Stimulated activated CD8-positive, alpha-beta memory T cell treated with anti-CD3 and anti-CD28 coated beads, Interleukin-15, amount 100 ng/mL, for 4 hours (primary cell): Measurements from ENCODE around the gene ALK.

ENCODE experiments used
- DNase-seq, 2 donors: peaks; one replicate each; pipeline ENCODE4 v3.0.0-alpha.2; 2020; ENCODE audit warnings: low read depth in 2 of 2

ALK gene

GRCh38 chr2:29196792-29197788, 724.3 kb downstream of the ALK start:
- peak; percentile 31 to 58 for DNase-seq

- no peak for DNase-seq
These were observed 725.6 kb downstream of the ALK start for GRCh38 chr2:29195796-29196195.

GRCh38 chr2:29193681-29194080, 727.7 kb downstream of the ALK start:
- no peak for DNase-seq

GRCh38 chr2:29193111-29193510, 728.3 kb downstream of the ALK start:
- no peak for DNase-seq

GRCh38 chr2:29192526-29192925, 728.9 kb downstream of the ALK start:
- DNase-seq, result no peak

GRCh38 chr2:29191817-29192216, 729.6 kb downstream of the ALK start:
- no peak for DNase-seq

GRCh38 chr2:29189052-29189451, 732.3 kb downstream of the ALK start:
- no peak for DNase-seq

- DNase-seq, result no peak
These were observed 733.5 kb downstream of the ALK start for GRCh38 chr2:29187926-29188325.

- no peak for DNase-seq
These were observed 734.6 kb downstream of the ALK start for GRCh38 chr2:29186817-29187216.

GRCh38 chr2:29184531-29184930, 736.9 kb downstream of the ALK start:
- DNase-seq, result no peak

GRCh38 chr2:29182920-29183319, 738.5 kb downstream of the ALK start:
- no peak for DNase-seq

- DNase-seq, result no peak
These were observed 739.1 kb downstream of the ALK start for GRCh38 chr2:29182334-29182733.

- DNase-seq, result no peak
These were observed 746.0 kb downstream of the ALK start for GRCh38 chr2:29175338-29175737.

GRCh38 chr2:29174937-29175336, 746.4 kb downstream of the ALK start:
- no peak for DNase-seq

GRCh38 chr2:29166242-29167039, 754.9 kb downstream of the ALK start:
- DNase-seq, result no peak

- no peak for DNase-seq
These were observed 755.8 kb downstream of the ALK start for GRCh38 chr2:29165362-29166241.

- DNase-seq, result no peak
These were observed 757.1 kb downstream of the ALK start for GRCh38 chr2:29164091-29164846.

- no peak for DNase-seq
These were observed 759.0 kb downstream of the ALK start for GRCh38 chr2:29162204-29162928.

GRCh38 chr2:29160184-29160583, 761.2 kb downstream of the ALK start:
- DNase-seq, result no peak

GRCh38 chr2:29159125-29159524, 762.3 kb downstream of the ALK start:
- no peak for DNase-seq
